Sigmoid colon (tissue), 7 donors: ENCODE data around the gene GSTO1. TPM values are rescaled to one million over a fixed set of nuclear protein-coding genes. Genes with fewer than 3 reads are reported as not detected.

Source experiments
- DNase-seq: peaks from one replicate; pipeline ENCODE4 v3.0.0-alpha.2; 2019
- H3K27ac ChIP-seq, 4 donors: fragments of 200-600 bp; sonication (generic); one replicate each; pipeline ENCODE4 v1.5.1; 2016 to 2019; ENCODE audit warnings: mild to moderate bottlenecking in 1 of 4
- H3K27me3 ChIP-seq, 3 donors: fragments of 200-600 bp; sonication (generic); one replicate each; pipeline ENCODE4 v1.5.1; 2019; ENCODE audit warnings: mild to moderate bottlenecking in 1 of 3
- H3K36me3 ChIP-seq, 4 donors: fragments of 200-600 bp; sonication (generic); one replicate each; pipeline ENCODE4 v1.5.1; 2016 to 2019
- H3K4me1 ChIP-seq, 4 donors: fragments of 200-600 bp; sonication (generic); one replicate each; pipeline ENCODE4 v1.5.1; 2017 to 2019
- H3K4me3 ChIP-seq, 4 donors: fragments of 200-600 bp; sonication (generic); one replicate each; pipeline ENCODE4 v1.5.1; 2017 to 2019; ENCODE audit warnings: mild to moderate bottlenecking in 2 of 4, moderate library complexity in 1 of 4
- H3K9me3 ChIP-seq, 4 donors: fragments of 200-600 bp in 3 of 4; sonication (generic) in 3 of 4; one replicate each; pipeline versions ENCODE4 v1.5.1 to v1.6.1; 2013 to 2019
- EP300 ChIP-seq, 4 donors: sonication (generic); formaldehyde crosslinking; IDR thresholded peaks; one replicate each; pipeline ENCODE4 v1.6.1; 2017; ENCODE audit warnings: antibody characterized with exemption in 4 of 4
- POLR2A ChIP-seq, 2 donors: fragments of 450-650 bp; IDR thresholded peaks; one replicate each; pipeline ENCODE4 v1.6.1; 2016; ENCODE audit warnings: antibody characterized with exemption in 2 of 2, mild to moderate bottlenecking in 2 of 2, moderate library complexity in 2 of 2
- POLR2AphosphoS5 ChIP-seq, 4 donors: sonication (generic); formaldehyde crosslinking; IDR thresholded peaks; one replicate each; pipeline ENCODE4 v1.6.1; 2017; ENCODE audit warnings: antibody characterized with exemption in 4 of 4
- WGBS, 2 donors: extraction: QIAGEN DNeasy Blood & Tissue Kit; methylation state at CpG; one replicate each; pipeline ENCODE4 v1.1.7; 2013; 5-methylcytosine and 5-hydroxymethylcytosine counted together
- intact Hi-C: fragments of 100-400 bp; cut with DNase I; formaldehyde crosslinking; loops from one replicate; pipeline ENCODE4 v1.15.1; 2023
- polyA plus RNA-seq, 3 donors: library from polyadenylated mRNA; stranded (reverse); fragments of 200-250 nt; gene quantifications; one replicate each; pipeline ENCODE4 v1.2.3, GENCODE V29; 2013
- total RNA-seq, 4 donors: library from RNA; depleted of rRNA; stranded (reverse); fragments of >200 nt; gene quantifications; one replicate each; pipeline ENCODE4 v1.1.0, GENCODE V29; 2016
- TF ChIP-seq, protein P1 (sequence below), 4 experiments: fragments of 450-650 bp in 3 of 4; fragments of 200-600 bp in 1 of 4; IDR thresholded peaks; one replicate each; pipeline ENCODE4 v1.5.1; 2016 to 2019; ENCODE audit warnings: antibody characterized with exemption in 4 of 4, mild to moderate bottlenecking in 3 of 4, moderate library complexity in 2 of 4
- donor health status: healthy with polysubstance abuse.
- donor health status: Bipolar disorder and iron deficiency.
- donor health status: healthy.

Gene GSTO1
- total RNA-seq (100 to 1,000 TPM in 3 of 4 donors, 10 to 100 TPM in 1; 77.5 to 178 (median 131) TPM), polyA plus RNA-seq (100 to 1,000 TPM; 107 to 189 (median 141) TPM)

DNA sequence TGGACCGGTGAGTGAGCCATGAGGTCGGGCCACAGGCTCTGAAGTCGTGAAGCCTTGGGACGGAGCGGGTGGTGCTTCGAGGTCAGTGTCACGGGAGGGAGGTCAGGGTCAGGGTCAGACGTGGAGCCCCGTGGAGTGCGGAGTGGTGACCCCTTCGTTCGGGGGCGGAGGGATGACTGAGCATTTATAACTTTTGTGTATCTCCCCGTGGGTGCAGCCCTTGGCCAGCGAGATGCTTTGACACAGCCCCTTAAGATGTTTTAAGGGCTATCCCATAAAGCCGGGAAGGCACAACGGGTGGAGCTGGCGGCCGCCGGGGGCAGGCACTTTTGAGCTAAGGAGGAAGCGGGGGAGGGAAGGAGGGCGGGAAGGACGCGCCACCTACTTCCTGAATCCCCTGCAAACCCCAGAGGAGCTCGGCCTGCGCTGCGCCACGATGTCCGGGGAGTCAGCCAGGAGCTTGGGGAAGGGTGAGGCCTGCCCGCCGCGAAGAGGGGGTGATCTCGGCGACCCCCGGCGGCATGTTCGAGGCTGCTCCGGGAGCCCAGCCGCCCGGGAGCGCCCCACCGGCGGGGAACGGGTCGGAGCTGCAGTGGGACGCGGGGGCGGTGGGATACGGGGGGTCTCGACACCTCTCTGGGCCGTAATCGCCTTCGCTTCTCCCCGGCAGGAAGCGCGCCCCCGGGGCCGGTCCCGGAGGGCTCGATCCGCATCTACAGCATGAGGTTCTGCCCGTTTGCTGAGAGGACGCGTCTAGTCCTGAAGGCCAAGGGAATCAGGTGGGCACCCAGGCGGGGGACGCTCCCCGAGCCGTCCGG lies at the start of gene GSTO1:
Gene GSTO1 (plus strand): TSS at position 400 of the 818 bp plus-strand sequence. CDS start 37 bp downstream, at position 437.
- TF ChIP-seq EP300 (IDR thresholded peaks at IDR 0.05) (no peak), POLR2AphosphoS5 (IDR thresholded peaks at IDR 0.05) (peak; percentile 85 to 91 (median 90)), POLR2A (IDR thresholded peaks at IDR 0.05) (peak; percentile 61 to 70)
- peak within 1 kb of the TSS; percentile 71 to 95 (median 84) for H3K4me3 ChIP-seq
- H3K4me1 ChIP-seq: peaks cover 0 to 36% (median 24%) of the 10 kb centered on the region in 4 donors
- DNase-seq: peak; percentile 92
- no peaks in the 10 kb centered on the region for H3K9me3 ChIP-seq
- H3K27me3 ChIP-seq: no peaks in the 10 kb centered on the region
- peak within 1 kb of the TSS; percentile 95 to 98 (median 96) for H3K27ac ChIP-seq
- intact Hi-C loops: loop anchor here (2.0 to 10.0 kb wide), 2 partner anchors 22 to 340 kb away; partner anchors contain the start of genes CFAP43 and STN1
- peaks cover 0 to 23% (median 0%) of the 10 kb centered on the region in 4 donors for H3K36me3 ChIP-seq
- WGBS, 2 donors: 1% methylated on average over 69 of the region's 69 CpGs

DNA sequence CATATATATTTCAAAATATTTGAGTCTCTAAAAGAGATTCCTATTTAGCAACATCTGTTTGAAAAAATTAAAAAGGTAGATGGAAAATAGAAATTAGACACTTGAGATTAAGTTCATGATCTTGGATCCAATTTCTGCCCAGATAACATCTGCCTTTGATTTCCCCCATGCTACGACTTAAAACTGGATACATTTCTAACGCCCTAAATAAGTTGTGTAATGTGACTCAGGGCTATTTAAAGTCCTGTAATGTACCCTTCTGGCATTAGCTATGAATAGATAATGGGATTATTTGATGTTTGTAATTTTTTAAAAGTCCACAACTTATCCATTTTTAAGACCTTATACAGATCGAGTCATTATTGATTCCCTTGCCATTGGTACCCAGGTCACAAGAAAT lies 46.0 kb upstream of the GSTO1 start:
- Histone ChIP-seq H3K4me1 (no peaks in the 10 kb centered on the region), H3K4me3 (no peak overlapping the region), H3K9me3 (no peaks in the 10 kb centered on the region), H3K27me3 (no peaks in the 10 kb centered on the region), H3K36me3 (no peaks in the 10 kb centered on the region), H3K27ac (no peak overlapping the region)
- intact Hi-C loops: loop anchor here (2.0 to 5.0 kb wide), 2 partner anchors 161 to 320 kb away; no protein-coding TSS in a partner anchor
- TF ChIP-seq POLR2AphosphoS5 (IDR thresholded peaks at IDR 0.05): no peak
- TF ChIP-seq EP300 (IDR thresholded peaks at IDR 0.05): no peak
- TF ChIP-seq POLR2A (IDR thresholded peaks at IDR 0.05): no peak
- TF ChIP-seq, protein P1, sequence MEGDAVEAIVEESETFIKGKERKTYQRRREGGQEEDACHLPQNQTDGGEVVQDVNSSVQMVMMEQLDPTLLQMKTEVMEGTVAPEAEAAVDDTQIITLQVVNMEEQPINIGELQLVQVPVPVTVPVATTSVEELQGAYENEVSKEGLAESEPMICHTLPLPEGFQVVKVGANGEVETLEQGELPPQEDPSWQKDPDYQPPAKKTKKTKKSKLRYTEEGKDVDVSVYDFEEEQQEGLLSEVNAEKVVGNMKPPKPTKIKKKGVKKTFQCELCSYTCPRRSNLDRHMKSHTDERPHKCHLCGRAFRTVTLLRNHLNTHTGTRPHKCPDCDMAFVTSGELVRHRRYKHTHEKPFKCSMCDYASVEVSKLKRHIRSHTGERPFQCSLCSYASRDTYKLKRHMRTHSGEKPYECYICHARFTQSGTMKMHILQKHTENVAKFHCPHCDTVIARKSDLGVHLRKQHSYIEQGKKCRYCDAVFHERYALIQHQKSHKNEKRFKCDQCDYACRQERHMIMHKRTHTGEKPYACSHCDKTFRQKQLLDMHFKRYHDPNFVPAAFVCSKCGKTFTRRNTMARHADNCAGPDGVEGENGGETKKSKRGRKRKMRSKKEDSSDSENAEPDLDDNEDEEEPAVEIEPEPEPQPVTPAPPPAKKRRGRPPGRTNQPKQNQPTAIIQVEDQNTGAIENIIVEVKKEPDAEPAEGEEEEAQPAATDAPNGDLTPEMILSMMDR (IDR thresholded peaks at IDR 0.05): no peak
- DNase-seq: no peak
- 77 to 78% methylated on average over 3 of the region's 3 CpGs for WGBS, 2 donors

DNA sequence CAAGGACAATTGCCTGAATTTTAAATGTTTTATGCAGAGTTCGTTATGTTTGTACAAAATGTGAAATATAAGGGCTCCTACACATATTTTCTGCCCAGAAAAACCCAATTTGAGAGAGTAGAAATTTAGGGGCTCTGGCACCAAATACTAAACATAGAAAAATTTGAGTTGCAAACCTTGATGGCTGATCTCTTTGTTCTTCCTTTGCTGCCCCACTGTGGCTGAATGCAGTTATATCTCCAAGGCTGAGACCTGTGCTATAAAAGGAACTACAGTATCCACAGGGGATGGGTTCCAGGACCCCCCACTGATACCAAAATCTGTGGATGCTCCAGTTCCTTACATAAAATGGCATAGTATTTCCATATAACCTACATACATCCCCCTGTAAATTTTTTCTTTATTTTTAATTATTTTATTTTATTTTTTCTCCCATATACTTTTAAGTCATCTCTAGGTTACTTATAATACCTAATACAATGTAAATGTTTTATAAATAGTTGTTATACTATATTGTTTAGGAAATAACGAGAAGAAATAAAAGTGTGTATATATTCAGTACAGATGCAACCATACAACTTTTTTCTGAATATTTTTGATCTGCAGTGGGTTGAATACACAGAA lies 45.0 kb upstream of the GSTO1 start:
- Histone ChIP-seq H3K27ac (no peak overlapping the region), H3K9me3 (no peaks in the 10 kb centered on the region), H3K4me1 (no peaks in the 10 kb centered on the region), H3K4me3 (no peak overlapping the region), H3K27me3 (no peaks in the 10 kb centered on the region), H3K36me3 (no peaks in the 10 kb centered on the region)
- intact Hi-C loops: loop anchor here (2.0 to 5.0 kb wide), 2 partner anchors 162 to 321 kb away; no protein-coding TSS in a partner anchor
- no peak for DNase-seq
- TF ChIP-seq, protein P1 (IDR thresholded peaks at IDR 0.05): peak in 3 of 4 experiments; percentile 23 to 45 (median 26)
- no peak for TF ChIP-seq POLR2A (IDR thresholded peaks at IDR 0.05)
- 50 to 54% methylated on average over 2 of the region's 2 CpGs for WGBS, 2 donors

DNA sequence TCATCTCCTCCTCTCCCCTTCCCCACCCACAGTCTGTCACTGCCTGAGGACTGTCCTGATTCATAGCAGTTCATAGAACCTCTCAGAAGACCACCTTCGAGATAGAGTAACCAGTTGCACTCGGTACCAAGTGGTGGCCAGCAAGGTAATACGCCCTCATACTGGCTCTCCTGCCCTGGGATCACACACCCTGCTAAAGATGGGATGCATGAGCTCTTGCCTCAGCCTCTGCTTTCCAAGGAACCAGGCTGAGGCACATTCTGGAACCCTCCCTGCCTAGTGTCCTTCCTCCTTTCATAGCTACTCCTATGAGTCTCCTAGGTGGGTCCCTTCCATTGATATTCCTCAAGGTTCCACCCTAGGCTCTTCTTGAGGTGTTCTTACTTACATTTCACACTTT lies 38.1 kb upstream of the GSTO1 start:
- intact Hi-C loops: no loop called here
- Histone ChIP-seq H3K27me3 (peaks cover 0 to 3% (median 0%) of the 10 kb centered on the region in 3 donors), H3K27ac (no peak overlapping the region), H3K4me1 (no peaks in the 10 kb centered on the region), H3K9me3 (no peaks in the 10 kb centered on the region), H3K4me3 (no peak overlapping the region), H3K36me3 (no peaks in the 10 kb centered on the region)
- 94% methylated on average over 3 of the region's 3 CpGs for WGBS, 2 donors
- no peak for TF ChIP-seq POLR2A (IDR thresholded peaks at IDR 0.05)
- TF ChIP-seq, protein P1 (IDR thresholded peaks at IDR 0.05): no peak
- no peak for TF ChIP-seq EP300 (IDR thresholded peaks at IDR 0.05)
- no peak for TF ChIP-seq POLR2AphosphoS5 (IDR thresholded peaks at IDR 0.05)
- DNase-seq: no peak

DNA sequence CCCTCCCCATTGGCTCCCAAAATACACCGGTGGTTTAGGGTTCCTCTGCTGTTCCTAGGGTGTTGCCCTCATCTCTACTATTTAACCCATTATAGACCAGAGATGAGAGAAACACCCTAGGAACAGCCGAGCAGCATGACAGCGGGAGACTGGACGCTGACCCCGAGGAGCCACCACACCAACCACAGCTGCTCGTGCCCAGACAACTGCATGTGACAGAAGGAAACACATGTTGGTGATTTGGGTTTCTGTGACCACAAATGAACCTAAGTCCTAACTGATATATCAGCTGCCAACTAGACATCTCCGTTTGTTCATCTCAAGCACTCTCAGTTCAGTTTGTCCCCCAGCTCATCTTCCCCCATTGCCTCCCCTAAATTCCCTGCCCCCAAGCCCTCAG lies 35.9 kb upstream of the GSTO1 start:
- H3K27ac ChIP-seq: no peak overlapping the region
- intact Hi-C loops: no loop called here
- H3K4me3 ChIP-seq: no peak overlapping the region
- DNase-seq: no peak
- no peak for TF ChIP-seq POLR2AphosphoS5 (IDR thresholded peaks at IDR 0.05)
- WGBS, 2 donors: 40 to 76% methylated on average over 7 of the region's 7 CpGs
- no peaks in the 10 kb centered on the region for H3K9me3 ChIP-seq
- no peaks in the 10 kb centered on the region for H3K36me3 ChIP-seq
- H3K27me3 ChIP-seq: peaks cover 0 to 3% (median 0%) of the 10 kb centered on the region in 3 donors
- no peaks in the 10 kb centered on the region for H3K4me1 ChIP-seq
